GM18867 (cell line): ENCODE data around the gene ATXN7L1.
"Not testable (repeated sequence)": the region's sequence is repeated elsewhere in the genome, so short reads cannot be mapped to it uniquely, and the experiment has no call there.

Source experiments
- ATAC-seq: cut with Tn5 transposase; IDR thresholded peaks from one replicate; pipeline ENCODE4 v1.9.1; 2021; ENCODE audit warnings: mild to moderate bottlenecking, moderate library complexity; ENCODE audit not compliant: unreplicated experiment

Gene ATXN7L1

DNA sequence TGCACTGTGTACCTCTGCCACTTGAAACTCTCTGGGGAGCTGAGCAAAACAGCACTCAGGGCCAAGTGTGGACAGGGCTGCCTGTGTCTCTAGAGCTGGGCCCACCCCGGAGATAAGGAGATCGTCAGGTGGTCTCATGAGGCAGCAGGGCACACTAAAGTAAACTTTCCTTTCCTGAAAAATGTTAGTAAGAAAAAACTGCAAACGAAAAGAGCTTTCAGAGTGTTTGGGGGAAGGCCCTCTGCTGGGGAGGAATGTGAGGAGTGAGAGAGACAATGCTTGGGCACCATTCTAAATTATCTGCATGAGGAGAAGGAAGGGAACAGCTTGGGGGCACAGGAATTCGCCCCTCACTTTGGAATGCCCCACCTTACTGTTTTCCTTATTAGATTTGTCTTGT is 127.7 kb downstream of the ATXN7L1 start:
- ATAC-seq = no peak

DNA sequence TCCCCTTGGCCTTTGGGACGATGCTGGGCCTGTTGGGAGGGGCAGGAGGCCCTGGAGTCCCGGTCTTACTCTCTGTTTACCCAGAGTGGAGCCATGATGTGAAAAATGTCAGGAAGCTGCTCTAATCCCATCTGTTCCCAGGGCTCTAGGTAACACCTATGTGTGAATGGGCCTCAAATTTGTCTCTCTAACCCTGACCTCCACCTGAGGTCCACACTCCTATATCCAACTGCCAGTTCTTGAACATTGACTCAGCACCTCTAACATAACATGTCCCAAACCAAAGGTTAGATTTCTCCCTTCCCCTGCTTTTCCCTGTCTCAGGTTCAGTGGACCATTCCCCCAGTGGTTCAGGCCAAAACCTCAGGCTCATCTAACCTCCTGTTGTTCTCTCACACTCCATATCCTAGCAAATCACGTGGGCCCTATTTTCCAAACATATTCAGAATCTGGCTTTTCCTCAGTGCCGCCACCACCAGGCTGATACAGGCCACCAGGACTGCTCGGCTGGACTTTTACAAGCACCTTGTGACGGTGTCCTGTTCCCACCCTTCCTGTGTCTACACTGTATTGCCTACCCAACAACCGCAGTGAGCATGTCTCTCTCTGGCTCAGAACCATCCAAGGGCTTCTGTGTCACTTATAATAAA is 130.6 kb downstream of the ATXN7L1 start:
- no peak for ATAC-seq

DNA sequence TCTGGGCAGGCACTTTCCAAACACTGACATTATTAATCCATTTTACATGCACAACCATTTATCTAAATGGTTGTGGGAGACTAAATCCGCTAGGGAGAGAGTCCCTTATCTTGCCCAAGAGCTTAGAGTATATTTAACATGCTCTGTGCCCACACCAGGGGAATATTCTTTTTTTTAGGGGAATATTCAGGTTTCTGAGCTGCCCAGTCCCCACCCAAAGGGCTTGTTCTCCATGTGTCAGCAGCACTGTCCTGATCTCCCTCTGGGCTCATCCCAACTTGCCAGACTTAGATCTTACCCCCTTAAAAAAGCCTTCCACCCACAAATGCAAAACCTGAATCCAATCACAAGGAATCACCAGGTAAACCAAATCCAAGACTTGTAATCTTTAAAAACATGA is 132.1 kb downstream of the ATXN7L1 start:
- ATAC-seq = no peak

DNA sequence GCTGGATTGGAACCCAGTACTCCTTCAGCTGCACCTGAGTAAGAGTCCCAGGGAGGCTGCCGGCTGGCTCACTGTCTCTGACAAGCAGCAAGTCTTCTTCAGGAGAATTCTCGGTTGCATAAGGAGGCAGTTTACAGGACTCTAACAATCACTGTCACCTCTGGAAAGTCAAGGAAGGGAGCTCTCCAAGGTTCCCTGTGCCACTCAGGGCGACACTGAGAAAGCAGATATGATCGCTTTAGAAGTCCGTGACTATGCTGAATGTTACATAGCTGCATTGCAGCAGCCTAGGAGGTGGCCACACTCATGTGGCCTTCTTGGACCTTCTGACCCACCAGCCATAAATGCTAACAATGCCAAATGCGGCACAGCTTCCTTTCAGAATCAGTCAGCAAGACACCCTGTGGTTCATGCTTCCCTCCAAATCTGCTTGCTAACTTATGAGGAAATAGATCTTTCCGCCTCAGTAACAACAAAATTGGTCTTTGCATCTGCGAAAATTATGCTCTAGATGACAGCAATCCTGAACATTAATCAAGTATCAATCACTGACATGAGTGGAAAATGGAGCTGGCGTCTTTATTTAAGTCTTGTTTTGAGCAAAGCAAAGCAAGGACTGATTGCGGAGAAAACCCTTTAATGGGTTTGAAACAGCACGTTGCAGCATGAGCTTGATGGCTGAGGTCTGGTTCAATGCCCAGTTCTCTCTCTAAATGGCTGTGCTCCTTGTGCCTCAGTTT is 132.9 kb downstream of the ATXN7L1 start:
- no peak for ATAC-seq

DNA sequence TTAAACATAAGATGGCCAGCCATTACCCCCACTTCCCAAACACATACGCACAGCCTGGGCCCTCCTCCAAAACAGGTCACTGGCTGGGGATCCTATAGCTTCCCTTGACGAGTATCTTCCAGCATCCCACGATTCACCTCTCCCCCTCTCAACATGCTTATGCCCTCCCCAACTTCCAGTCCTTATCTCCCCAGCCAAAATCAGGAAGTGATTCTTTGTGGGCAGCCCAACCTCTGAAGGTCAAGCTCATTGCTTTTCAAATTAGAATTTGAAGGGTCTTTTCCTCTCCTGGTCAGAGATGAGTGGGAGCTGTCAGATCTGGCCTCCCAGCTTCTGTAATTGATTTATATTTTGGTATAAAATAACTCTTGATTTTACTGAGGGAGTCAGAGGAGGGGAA is 133.6 kb downstream of the ATXN7L1 start:
- no peak for ATAC-seq

DNA sequence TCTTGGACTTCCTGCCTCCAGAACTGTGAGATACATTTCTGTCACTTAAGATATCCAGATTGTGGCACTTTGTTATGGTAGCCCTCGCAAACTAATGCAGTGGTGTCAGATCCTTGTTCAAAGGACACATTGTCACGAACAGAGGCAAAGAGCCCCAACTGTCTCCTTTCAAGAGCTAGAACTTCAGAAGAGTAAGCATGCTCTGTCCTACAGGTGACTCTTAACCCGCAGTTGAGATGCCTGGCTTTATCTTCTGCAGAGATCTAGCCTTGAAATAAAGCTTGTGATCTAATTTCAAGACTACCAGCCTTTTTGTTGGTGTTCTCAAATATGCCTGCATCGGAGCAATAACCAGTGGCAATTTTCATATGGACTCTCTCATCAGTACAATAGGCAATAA is 134.4 kb downstream of the ATXN7L1 start:
- no peak for ATAC-seq

DNA sequence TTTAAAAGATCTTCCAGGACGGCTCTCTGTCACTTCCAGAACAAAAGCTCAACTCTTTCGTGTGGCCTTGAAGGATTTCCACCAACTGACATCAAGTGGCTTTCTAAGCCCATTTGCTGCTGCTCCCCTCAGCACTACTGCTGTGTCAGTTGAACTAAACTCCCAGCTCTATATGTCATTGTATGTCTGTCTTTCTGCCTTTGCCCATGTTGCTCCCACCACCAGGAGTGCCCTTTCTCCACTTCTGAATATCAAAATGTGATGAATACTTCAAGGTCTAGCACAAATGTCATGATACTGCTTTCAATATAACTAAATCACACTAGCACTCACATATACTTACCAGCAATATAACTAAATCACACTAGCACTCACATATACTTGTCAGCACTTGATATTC is 138.3 kb downstream of the ATXN7L1 start:
- no peak for ATAC-seq

DNA sequence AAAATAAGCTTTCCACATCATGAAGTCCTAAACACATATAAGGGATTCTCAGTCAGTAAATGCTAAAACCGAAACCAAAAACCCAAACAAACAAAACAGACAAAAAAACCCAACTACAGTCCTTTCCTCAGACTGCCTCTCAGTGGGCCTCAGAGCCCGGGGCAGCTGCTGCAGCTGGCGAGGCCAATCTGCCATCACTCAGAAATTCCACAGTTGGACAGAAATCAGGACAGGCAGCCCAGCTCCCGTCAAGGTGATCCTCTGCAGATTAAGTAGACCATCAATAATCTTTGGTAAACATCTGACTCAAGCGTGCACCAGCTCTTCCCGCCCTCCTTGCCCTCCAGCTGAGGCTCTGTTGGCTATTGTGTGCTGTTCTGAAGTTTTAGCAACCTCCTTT is 142.2 kb downstream of the ATXN7L1 start:
- ATAC-seq = no peak

DNA sequence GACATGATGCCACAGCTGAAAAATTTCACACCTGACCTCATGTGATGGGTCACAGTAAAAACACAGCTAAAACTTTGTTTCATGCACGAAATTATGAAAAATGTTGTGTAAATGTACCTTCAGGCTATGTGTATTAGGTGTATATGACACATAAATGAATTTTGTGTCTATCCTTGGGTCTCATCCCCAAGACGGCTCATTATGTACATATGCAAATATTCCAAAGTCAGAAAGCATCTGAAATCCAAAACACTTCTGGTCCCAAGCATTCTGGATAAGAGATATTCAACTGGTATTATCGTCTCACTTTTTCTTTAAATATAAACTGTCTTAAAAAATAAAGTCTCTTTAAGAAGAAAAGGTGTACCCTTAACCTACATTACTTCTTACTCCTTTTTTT is 145.4 kb downstream of the ATXN7L1 start:
- ATAC-seq = no peak

DNA sequence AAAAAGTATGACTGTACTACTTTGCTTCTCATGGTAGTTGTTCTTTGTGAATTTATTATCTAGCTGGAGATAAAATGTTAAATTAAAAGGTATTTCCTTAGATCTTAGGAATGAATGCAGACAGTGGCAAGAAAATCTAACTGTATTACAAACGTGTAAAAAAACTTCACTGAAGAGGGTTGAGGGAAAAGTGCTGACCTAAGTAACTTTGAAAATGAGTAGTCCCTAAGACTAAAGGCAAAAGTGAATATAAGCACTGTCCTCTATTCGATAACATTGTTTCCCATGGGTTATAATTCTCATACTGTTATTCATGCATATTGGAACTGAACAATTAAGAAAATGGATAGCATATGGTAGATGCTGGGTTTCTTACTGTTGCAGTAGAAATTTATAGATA is 148.4 kb downstream of the ATXN7L1 start:
- no peak for ATAC-seq

DNA sequence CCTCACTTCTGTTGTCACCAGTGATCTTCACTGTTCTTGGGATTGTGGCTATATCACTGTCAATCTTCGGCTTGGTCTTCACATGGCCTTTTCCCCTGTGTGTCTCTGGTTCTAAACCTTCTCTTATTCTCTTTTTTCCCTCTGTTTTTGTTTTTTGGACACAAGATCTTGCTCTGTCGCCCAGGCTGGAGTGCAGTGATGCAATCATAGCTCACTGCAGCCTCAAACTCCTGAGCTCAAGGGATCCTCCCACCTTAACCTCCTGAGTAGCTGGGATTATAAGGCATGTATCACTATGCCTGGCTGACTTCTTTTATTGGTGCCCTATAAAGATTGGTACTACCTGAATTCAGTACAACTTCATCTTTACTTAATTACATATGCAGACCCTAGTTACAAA is 151.7 kb downstream of the ATXN7L1 start:
- ATAC-seq = no peak

DNA sequence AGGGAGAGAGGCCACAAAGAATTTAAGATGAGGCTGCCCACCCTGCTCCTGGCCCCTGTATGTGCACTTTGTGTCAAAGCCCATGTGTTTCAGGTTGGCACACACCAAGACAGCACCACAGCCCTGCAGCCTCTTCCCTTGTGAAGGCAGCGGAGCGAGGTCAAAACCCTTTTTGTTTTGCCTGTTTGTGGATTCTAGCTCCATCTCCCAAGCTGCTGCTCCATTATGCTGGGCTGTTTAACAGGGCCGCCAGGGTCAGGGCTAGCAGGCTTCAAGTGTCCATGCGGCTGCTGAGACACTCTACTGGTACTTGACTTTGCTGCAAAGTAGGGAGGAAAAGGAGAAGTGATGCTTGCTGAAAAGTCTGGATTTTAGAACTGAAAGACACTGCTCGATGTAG is 152.8 kb downstream of the ATXN7L1 start:
- ATAC-seq = no peak

DNA sequence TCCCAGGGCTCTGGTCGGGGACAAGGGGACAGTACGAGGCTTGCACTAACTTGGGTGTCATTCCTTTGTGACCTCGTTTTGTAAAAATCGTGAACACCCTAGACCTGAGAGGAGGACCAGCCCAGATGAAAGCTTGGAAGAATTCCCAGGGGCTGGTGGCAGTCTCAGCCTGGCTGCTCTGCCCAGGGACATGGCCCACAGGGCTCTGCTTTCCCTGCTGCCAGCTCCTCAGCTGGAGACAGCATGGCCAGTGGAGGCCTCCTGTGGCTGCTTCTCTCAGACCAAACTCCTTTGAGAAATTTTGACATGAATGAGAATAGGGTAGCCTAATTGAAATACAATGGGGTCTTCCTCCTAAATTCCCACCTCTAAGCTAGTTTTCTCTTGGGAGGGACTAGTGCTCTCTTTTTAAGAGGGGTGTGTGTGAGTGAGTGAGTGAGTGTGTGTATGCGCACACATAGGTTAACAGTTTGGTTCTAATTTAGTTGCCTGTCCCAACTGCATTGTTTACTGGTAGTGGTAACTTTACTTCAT is 154.8 kb downstream of the ATXN7L1 start:
- ATAC-seq = no peak

DNA sequence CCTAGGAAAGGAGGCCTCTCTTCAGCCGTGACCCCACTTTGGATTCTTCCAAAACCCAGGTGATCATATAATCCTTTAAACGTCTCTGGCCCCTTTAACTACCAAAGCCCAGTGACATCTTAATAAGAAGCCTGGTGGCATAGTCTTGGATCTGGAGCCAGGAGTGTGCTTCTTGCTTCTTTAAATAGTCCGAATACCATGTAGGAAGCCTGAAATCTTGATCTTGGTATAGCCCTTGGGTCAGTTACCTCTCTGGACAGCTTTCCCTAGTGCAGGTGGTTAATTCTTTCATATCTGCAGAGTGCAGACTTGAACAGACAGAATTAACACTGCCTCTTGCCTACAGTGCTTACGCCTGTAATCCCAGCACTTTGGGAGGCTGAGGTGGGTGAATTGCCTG is 156.5 kb downstream of the ATXN7L1 start:
- ATAC-seq = no peak

DNA sequence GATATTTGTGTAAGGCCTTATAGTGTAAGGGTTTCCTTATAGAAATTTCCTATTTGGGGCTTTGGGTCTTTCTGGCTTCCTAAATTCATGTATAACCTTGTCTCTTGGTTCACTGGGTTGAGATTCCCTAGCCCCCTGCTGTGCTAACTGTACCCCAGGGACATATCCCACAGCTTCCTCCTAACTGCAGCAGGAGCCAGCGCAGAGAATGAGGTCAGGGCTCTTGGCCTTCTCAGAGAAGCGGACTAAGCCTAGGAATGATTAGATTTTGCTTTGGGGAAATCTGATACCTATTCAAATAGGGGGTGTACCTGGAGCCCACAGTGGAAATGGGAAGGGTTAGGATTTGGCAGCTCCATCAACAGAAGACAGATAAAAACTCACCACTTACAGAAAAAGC is 157.0 kb downstream of the ATXN7L1 start:
- no peak for ATAC-seq

DNA sequence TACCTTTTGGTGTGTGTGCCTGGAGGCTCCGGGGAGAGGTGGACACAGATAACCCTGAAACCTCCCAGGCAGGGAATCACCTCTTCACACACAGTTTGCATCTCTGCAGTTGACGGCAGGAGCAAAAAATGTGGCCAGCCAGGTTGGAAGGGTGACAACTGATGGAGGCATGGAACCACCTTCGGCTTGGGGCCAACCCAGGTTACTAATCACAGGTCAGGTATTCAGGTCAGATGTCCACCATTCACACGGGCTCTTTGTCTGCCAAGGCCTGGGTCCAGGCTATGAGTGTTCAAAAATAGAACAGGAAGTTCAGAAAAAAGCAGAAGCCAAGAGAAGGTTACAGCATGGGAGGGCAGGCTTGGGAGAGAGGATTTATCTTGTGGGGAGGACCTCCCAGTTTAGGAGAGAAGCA is 157.9 kb downstream of the ATXN7L1 start:
- ATAC-seq = no peak

DNA sequence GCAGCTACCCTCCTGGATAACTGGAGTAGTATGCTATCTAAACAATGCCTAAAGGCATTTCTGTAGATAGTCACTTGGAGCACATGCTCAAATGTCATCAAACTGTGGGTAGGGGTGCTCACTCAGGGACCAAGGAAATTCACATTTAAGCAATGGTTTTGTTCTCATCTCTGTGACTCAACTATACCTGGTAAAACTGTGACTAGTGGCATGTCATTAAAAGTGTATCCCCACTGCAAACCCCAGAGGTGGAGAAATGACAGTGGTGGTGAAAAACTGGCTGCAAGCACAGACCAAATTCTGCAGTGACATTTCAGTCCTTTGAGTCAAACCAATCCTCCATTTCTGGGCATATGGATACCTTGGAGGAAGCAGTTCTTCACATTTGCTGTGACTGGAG is 160.9 kb downstream of the ATXN7L1 start:
- ATAC-seq = no peak

DNA sequence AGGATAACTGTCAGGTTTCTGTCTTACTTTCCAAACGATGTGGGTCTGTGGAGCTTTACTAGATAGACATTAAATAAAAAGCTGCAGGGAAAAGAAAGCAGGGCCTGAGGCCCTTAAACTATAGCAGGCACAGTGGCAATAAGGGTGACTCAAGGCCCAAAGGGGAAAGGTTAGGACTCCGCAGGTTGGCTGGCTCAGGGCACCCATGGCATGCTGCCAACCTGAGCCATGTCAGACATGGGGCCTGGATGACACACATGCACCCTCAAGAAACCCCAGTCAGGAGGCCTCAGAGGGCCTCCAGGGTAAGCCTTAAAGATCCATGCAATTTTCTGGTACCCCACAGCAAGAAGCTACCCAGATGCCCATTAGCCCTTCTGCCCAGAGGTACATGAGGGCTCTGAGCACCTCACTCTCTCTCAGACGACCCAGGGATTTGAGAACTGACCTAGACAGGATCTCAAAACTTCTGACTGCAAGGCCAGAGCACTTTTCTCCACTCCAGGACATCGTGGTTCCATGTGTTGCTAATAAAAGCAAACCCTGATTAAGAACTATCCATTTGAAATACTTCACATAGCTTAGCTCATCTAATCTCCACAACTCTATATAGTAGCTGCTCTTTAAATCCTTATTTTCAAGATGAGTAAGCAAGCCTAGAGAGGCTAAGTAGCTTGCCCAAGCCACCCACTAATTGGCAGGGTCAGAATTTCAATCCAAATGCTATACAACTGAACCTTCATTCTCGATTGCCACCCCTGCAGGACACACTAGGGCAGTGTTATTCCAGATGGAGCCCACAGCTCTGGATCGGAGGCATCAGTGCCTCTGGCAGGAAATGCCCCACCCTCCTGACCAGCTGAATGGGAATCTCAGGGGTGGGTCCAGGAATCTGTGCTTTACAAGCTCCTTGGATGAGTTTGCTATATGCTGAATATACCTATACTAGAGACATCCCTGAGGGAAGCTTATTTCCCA is 162.6 kb downstream of the ATXN7L1 start:
- ATAC-seq = no peak

DNA sequence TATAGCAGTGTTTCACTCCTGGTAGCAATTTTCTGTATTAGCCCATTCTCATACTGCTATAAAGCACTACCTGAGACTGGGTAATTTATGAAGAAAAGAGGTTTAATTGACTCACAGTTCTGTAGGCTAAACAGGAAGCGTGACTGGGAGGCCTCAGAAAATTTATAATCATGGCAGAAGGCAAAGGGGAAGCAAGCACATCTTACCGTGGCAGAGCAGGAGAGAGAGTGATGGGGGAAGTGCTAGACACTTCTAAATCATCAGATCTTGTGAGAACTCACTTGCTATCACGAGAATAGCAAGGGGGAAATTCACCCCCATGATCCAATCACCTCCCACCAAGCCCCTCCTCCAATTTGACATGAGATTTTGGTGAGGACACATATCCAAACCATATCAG is 163.5 kb downstream of the ATXN7L1 start:
- no peak for ATAC-seq

DNA sequence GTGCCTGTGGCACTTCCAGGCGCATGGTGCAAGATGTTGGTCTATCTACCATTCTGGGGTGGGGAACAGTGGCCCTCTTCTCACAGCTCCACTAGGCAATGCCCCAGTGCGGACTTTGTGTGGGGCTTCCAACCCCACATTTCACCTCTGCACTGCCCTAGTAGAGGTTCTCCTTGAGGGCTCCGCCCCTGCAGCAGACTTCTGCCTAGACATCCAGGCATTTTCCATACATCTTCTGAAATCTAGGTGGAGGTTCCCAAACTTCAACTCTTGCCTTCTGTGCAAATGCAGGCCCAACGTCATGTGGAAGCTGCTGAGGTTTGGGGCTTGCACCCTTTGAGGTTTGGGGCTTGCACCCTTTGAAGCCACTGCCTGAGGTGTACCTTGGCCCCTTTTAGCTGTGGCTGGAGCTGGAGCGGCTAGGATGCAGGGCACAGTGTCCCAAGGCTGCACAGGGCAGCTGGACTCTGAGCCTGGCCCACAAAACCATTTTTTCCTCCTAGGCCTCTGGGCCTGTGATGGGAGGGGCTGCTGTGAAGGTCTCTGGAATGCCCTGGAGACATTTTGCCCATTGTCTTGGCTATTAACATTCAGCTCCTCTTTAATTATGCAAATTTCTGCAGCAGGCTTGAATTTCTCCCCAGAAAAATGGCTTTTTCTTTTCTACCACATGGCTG is 164.5 kb downstream of the ATXN7L1 start:
- no peak for ATAC-seq

DNA sequence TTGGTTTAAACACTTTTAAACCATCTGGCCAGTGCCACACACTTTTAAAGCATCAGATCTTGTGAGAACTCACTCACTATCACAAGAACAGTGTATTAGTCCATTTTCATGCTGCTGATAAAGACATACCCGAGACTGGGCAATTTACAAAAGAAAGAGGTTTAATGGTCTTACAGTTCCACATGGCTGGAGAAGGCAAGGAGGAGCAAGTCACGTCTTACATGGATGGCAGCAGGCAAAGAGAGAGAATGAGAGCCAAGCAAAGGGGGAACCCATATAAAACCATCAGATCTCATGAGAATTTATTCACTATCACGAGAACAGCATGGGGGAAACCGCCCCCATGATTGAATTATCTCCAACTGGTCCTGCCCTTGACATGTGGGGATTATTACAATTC is 165.7 kb downstream of the ATXN7L1 start:
- ATAC-seq = not testable (repeated sequence)
